Calu3 (cell line): ENCODE measurements around the gene INMT. TPM values are rescaled to one million over a fixed set of nuclear protein-coding genes. Genes with fewer than 3 reads are reported as not detected.

Source experiments
- BruUV-seq: library from RNA; stranded (reverse); fragments of 400-500 nt; replicated peaks from 2 replicates; lab custom pipeline; 2021; lab: Mats Ljungman, UMichigan
- CTCF ChIA-PET: fragments of 300-600 bp; sonication (Branson Sonifier 250); formaldehyde crosslinking; loops from one replicate; lab custom pipeline; 2022; ENCODE audit warnings: antibody characterized with exemption; lab: Charles Lee
- DNase-seq: peaks from one replicate; pipeline ENCODE4 v3.0.0; 2022
- H3K27ac Mint-ChIP-seq: one replicate; pipeline ENCODE4 v1.8.0; 2022; ENCODE audit warnings: mixed read lengths; ENCODE audit not compliant: unreplicated experiment
- H3K27me3 Mint-ChIP-seq: one replicate; pipeline ENCODE4 v1.8.0; 2022; ENCODE audit warnings: mixed read lengths; ENCODE audit not compliant: unreplicated experiment
- H3K36me3 Mint-ChIP-seq: one replicate; pipeline ENCODE4 v1.8.0; 2022; ENCODE audit warnings: mild to moderate bottlenecking, moderate library complexity, mixed read lengths; ENCODE audit not compliant: insufficient read depth, unreplicated experiment
- H3K4me1 Mint-ChIP-seq: one replicate; pipeline ENCODE4 v1.8.0; 2022; ENCODE audit warnings: mild to moderate bottlenecking, low read depth, mixed read lengths; ENCODE audit not compliant: unreplicated experiment
- H3K4me3 Mint-ChIP-seq: one replicate; pipeline ENCODE4 v1.8.0; 2022; ENCODE audit warnings: mild to moderate bottlenecking, low read depth, moderate library complexity, mixed read lengths; ENCODE audit not compliant: unreplicated experiment
- H3K9me3 Mint-ChIP-seq: one replicate; pipeline ENCODE4 v1.8.0; 2022; ENCODE audit warnings: low read depth, mixed read lengths; ENCODE audit not compliant: unreplicated experiment
- intact Hi-C: fragments of 100-400 bp; cut with micrococcal nuclease; formaldehyde crosslinking; loops from one replicate; pipeline ENCODE4 v1.10.0; 2022; ENCODE audit not compliant: unreplicated experiment
- total RNA-seq: library from RNA; stranded (reverse); gene quantifications from 2 replicates; pipeline ENCODE4 v1.2.3, GENCODE V29; 2022
- TF ChIP-seq, protein P1 (sequence below): fragments of 200-600 bp; IDR thresholded peaks from one replicate; pipeline ENCODE4 v1.8.0; 2022; ENCODE audit warnings: antibody characterized with exemption; ENCODE audit not compliant: unreplicated experiment

Gene INMT
- total RNA-seq, 1 experiment from 2014 or later: not detected

DNA sequence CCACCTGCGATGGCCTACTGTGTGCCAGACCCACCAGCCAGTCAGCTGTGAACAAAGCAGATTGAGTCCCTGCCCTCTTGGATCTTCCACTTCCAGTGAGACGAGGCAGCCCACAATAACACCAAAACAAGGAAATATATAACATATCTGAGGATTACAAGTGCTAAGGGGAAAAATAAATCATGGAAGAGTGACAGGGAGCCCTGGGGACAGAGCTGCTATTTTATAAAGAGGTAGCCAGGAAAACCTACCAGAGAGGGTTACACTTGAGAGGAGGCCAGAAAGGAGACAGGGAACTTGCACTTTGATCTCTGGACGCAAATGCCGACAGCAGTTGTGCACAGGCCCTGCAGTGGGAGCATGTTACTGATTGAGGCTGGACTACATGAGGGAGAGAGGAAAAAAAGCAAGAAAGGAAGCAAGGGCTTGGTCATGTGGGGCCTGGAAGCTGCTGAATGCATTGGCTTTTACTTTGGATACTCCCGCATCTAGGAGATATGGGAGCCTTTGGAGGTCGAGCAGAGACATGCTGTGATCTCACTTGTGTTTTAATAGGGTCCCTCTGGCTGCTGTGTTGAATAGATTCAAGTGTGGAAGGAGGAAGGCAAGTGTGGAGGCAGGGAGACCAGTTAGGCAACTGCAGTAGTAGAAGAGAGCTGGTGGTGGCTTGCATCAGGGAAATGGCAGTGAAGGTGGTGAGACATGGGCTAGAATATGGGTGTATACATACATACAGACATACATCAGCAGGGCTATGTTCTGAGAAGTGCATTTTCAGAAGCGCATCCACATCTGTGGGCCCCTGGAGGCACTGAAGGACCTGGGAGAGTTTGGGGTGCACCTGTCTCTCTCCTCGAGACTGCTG lies 45.5 kb downstream of the INMT start:
- CTCF ChIA-PET: interaction anchor here (0.7 to 1.6 kb wide), 11 partner anchors 18 to 335 kb away, joined by 3 to 11 read pairs (median 4); no protein-coding TSS in a partner anchor
- peak overlapping the region; percentile 5 for H3K27ac Mint-ChIP-seq
- peaks cover 53% of the 10 kb centered on the region for H3K4me1 Mint-ChIP-seq
- intact Hi-C loops: loop anchor here (2.0 kb wide), 1 partner anchor 55 kb away; no protein-coding TSS in a partner anchor
- H3K4me3 Mint-ChIP-seq: no peak overlapping the region
- H3K27me3 Mint-ChIP-seq: no peaks in the 10 kb centered on the region
- DNase-seq: no peak
- BruUV-seq: no TSS peak
- no peaks in the 10 kb centered on the region for H3K36me3 Mint-ChIP-seq
- TF ChIP-seq, protein P1, sequence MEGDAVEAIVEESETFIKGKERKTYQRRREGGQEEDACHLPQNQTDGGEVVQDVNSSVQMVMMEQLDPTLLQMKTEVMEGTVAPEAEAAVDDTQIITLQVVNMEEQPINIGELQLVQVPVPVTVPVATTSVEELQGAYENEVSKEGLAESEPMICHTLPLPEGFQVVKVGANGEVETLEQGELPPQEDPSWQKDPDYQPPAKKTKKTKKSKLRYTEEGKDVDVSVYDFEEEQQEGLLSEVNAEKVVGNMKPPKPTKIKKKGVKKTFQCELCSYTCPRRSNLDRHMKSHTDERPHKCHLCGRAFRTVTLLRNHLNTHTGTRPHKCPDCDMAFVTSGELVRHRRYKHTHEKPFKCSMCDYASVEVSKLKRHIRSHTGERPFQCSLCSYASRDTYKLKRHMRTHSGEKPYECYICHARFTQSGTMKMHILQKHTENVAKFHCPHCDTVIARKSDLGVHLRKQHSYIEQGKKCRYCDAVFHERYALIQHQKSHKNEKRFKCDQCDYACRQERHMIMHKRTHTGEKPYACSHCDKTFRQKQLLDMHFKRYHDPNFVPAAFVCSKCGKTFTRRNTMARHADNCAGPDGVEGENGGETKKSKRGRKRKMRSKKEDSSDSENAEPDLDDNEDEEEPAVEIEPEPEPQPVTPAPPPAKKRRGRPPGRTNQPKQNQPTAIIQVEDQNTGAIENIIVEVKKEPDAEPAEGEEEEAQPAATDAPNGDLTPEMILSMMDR: no peak
- H3K9me3 Mint-ChIP-seq: no peaks in the 10 kb centered on the region

- Mint-ChIP-seq H3K4me3 (no peak overlapping the region), H3K27ac (peak overlapping the region; percentile 30)
Observed at GRCh38 chr7:30799206-30799975, 47.5 kb downstream of the INMT start.

GRCh38 chr7:30799976-30800661 lies 48.2 kb downstream of the INMT start:
- no peak overlapping the region for H3K4me3 Mint-ChIP-seq
- CTCF ChIA-PET: interaction anchor here (0.8 to 2.0 kb wide), 8 partner anchors 9 to 323 kb away, joined by 3 to 9 read pairs (median 4); no protein-coding TSS in a partner anchor
- no TSS peak for BruUV-seq
- TF ChIP-seq, protein P1: no peak
- peaks cover 58% of the 10 kb centered on the region for H3K4me1 Mint-ChIP-seq
- H3K27ac Mint-ChIP-seq: peak overlapping the region; percentile 30
- intact Hi-C loops: loop anchor here (1.0 to 2.0 kb wide), 4 partner anchors 97 to 322 kb away; no protein-coding TSS in a partner anchor
- no peak for DNase-seq
- no peaks in the 10 kb centered on the region for H3K27me3 Mint-ChIP-seq
- peaks cover 4% of the 10 kb centered on the region for H3K9me3 Mint-ChIP-seq
- H3K36me3 Mint-ChIP-seq: no peaks in the 10 kb centered on the region

More at GRCh38 chr7:30799206-30799975, 47.5 kb downstream of the INMT start:
- no TSS peak for BruUV-seq
- peaks cover 58% of the 10 kb centered on the region for H3K4me1 Mint-ChIP-seq
- H3K36me3 Mint-ChIP-seq: no peaks in the 10 kb centered on the region
- DNase-seq: no peak
- TF ChIP-seq, protein P1: no peak
- intact Hi-C loops: no loop called here
- H3K9me3 Mint-ChIP-seq: peaks cover 4% of the 10 kb centered on the region
- no peaks in the 10 kb centered on the region for H3K27me3 Mint-ChIP-seq
- CTCF ChIA-PET: interaction anchor here (0.7 to 2.0 kb wide), 9 partner anchors 8 to 1851 kb away, joined by 3 to 9 read pairs (median 4); no protein-coding TSS in a partner anchor
